ENCODE data around the gene CHTOP. TPM values are rescaled to one million over a fixed set of nuclear protein-coding genes. Genes with fewer than 3 reads are reported as not detected.

The CHTOP gene
- total RNA-seq, 1 donor from 2014 or later: 59.3 TPM

- no peak for TF ChIP-seq CTCF (IDR thresholded peaks at IDR 0.05; ENCODE audit: unreplicated experiment)
- Mint-ChIP-seq H3K4me3 (ENCODE audit: unreplicated experiment) (peak within 1 kb of the TSS; percentile 96), H3K27ac (ENCODE audit: unreplicated experiment) (peak within 1 kb of the TSS; percentile 75), H3K9me3 (ENCODE audit: unreplicated experiment) (no peaks in the 10 kb centered on the region), H3K4me1 (ENCODE audit: unreplicated experiment) (peaks cover 6% of the 10 kb centered on the region), H3K27me3 (ENCODE audit: unreplicated experiment) (peaks cover 6% of the 10 kb centered on the region), H3K36me3 (ENCODE audit: low read depth, unreplicated experiment) (peaks cover 17% of the 10 kb centered on the region)
- DNase-seq (ENCODE audit: low spot score): peak; percentile 78
Observed at GRCh38 chr1:153658400-153659174, 24.7 kb downstream of the CHTOP start, which contains the start of gene SNAPIN. Gene SNAPIN, plus strand, starts transcription at chr1:153658703. Its CDS starts 41 bp downstream, at chr1:153658744.

GRCh38 chr1:153659175-153659534, 25.3 kb downstream of the CHTOP start:
- peak overlapping the region; percentile 96 for H3K4me3 Mint-ChIP-seq (ENCODE audit: unreplicated experiment)

GRCh38 chr1:153659656-153660055, 25.8 kb downstream of the CHTOP start:
- H3K4me3 Mint-ChIP-seq (ENCODE audit: unreplicated experiment): peak overlapping the region; percentile 96
- H3K9me3 Mint-ChIP-seq (ENCODE audit: unreplicated experiment): no peaks in the 10 kb centered on the region
- no peak for TF ChIP-seq CTCF (IDR thresholded peaks at IDR 0.05; ENCODE audit: unreplicated experiment)
- H3K27me3 Mint-ChIP-seq (ENCODE audit: unreplicated experiment): peaks cover 4% of the 10 kb centered on the region
- H3K36me3 Mint-ChIP-seq (ENCODE audit: low read depth, unreplicated experiment): peaks cover 23% of the 10 kb centered on the region
- peaks cover 6% of the 10 kb centered on the region for H3K4me1 Mint-ChIP-seq (ENCODE audit: unreplicated experiment)
- DNase-seq (ENCODE audit: low spot score): no peak
- peak overlapping the region; percentile 62 for H3K27ac Mint-ChIP-seq (ENCODE audit: unreplicated experiment)

More at GRCh38 chr1:153659175-153659534, 25.3 kb downstream of the CHTOP start:
- no peaks in the 10 kb centered on the region for H3K9me3 Mint-ChIP-seq (ENCODE audit: unreplicated experiment)
- H3K27me3 Mint-ChIP-seq (ENCODE audit: unreplicated experiment): peaks cover 4% of the 10 kb centered on the region
- H3K4me1 Mint-ChIP-seq (ENCODE audit: unreplicated experiment): peaks cover 6% of the 10 kb centered on the region
- peaks cover 20% of the 10 kb centered on the region for H3K36me3 Mint-ChIP-seq (ENCODE audit: low read depth, unreplicated experiment)
- no peak for TF ChIP-seq CTCF (IDR thresholded peaks at IDR 0.05; ENCODE audit: unreplicated experiment)
- DNase-seq (ENCODE audit: low spot score): no peak
- peak overlapping the region; percentile 62 for H3K27ac Mint-ChIP-seq (ENCODE audit: unreplicated experiment)

GRCh38 chr1:153661111-153661708, 27.3 kb downstream of the CHTOP start:
- TF ChIP-seq CTCF (IDR thresholded peaks at IDR 0.05; ENCODE audit: unreplicated experiment): no peak
- Mint-ChIP-seq H3K9me3 (ENCODE audit: unreplicated experiment) (no peaks in the 10 kb centered on the region), H3K27ac (ENCODE audit: unreplicated experiment) (peak overlapping the region; percentile 48), H3K4me1 (ENCODE audit: unreplicated experiment) (peaks cover 10% of the 10 kb centered on the region), H3K36me3 (ENCODE audit: low read depth, unreplicated experiment) (peaks cover 36% of the 10 kb centered on the region), H3K4me3 (ENCODE audit: unreplicated experiment) (peak overlapping the region; percentile 31), H3K27me3 (ENCODE audit: unreplicated experiment) (peaks cover 4% of the 10 kb centered on the region)
- no peak for DNase-seq (ENCODE audit: low spot score)

DNA sequence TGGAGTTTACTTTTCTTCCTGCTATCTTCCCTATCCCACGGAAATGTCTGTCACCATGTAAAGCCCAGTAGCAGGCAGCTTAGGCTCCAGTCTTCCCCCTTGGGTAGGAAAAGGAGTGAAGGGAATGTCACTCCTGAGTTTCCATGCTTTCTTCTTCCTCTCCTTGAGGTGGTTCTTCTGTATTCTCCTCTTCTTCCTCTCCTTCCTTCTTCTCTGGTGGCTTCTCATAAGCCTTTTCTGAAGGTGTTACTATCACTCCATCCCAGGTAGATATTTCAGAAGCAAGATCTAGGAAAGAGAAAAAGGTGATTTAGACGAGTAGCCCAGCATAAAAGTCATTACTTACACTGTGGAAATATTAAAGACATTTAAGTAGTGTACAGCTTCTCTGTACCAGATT, 28.4 kb downstream of the CHTOP start:
- Mint-ChIP-seq H3K4me3 (ENCODE audit: unreplicated experiment) (no peak overlapping the region), H3K36me3 (ENCODE audit: low read depth, unreplicated experiment) (peaks cover 36% of the 10 kb centered on the region), H3K27ac (ENCODE audit: unreplicated experiment) (no peak overlapping the region), H3K4me1 (ENCODE audit: unreplicated experiment) (peaks cover 10% of the 10 kb centered on the region), H3K9me3 (ENCODE audit: unreplicated experiment) (no peaks in the 10 kb centered on the region), H3K27me3 (ENCODE audit: unreplicated experiment) (peaks cover 4% of the 10 kb centered on the region)
- TF ChIP-seq CTCF (IDR thresholded peaks at IDR 0.05; ENCODE audit: unreplicated experiment): no peak
- DNase-seq (ENCODE audit: low spot score): no peak
